K562 (cell line): ENCODE measurements around the gene TMEM151A. TPM values are rescaled to one million over a fixed set of nuclear protein-coding genes. Genes with fewer than 3 reads are reported as not detected.
A peak's percentile ranks its signal among the peaks of the same experiment; 100 is the strongest.

Experiments used
- ARHGAP35 ChIP-seq: fragments of 450-650 bp; IDR thresholded peaks from 2 replicates; pipeline ENCODE4 v1.6.1; 2018; ENCODE audit not compliant: partially characterized antibody
- BRF2 ChIP-seq: IDR thresholded peaks from 3 replicates; pipeline ENCODE4 v1.6.1; 2011; ENCODE audit warnings: borderline replicate concordance, mild to moderate bottlenecking; ENCODE audit not compliant: insufficient read length, insufficient read depth
- CREB1 ChIP-seq, 2 experiments: sonication (generic) in 1 of 2; formaldehyde crosslinking in 1 of 2; IDR thresholded peaks; 2 replicates each; pipeline versions ENCODE4 v1.6.1 to v1.8.0; 2012 to 2022; ENCODE audit warnings: inconsistent platforms in 1 of 2, mild to moderate bottlenecking in 1 of 2, missing genetic modification reagents in 1 of 2, moderate library complexity in 1 of 2
- CREB5 ChIP-seq: fragments of 250-450 bp; sonication (Bioruptor Pico); IDR thresholded peaks from 2 replicates; pipeline ENCODE4 v1.5.0; 2020; ENCODE audit warnings: mild to moderate bottlenecking
- CTBP1 ChIP-seq: fragments of 450-650 bp; IDR thresholded peaks from 2 replicates; pipeline ENCODE4 v1.6.1; 2016; ENCODE audit warnings: borderline replicate concordance
- DLX4 ChIP-seq: fragments of 250-450 bp; sonication (Bioruptor Pico); IDR thresholded peaks from 2 replicates; pipeline ENCODE4 v1.6.1; 2021; ENCODE audit warnings: mild to moderate bottlenecking
- HDAC2 ChIP-seq: fragments of 450-650 bp; IDR thresholded peaks from 2 replicates; pipeline ENCODE4 v1.6.1; 2016; ENCODE audit warnings: mild to moderate bottlenecking
- KAT8 ChIP-seq: fragments of 450-650 bp; IDR thresholded peaks from 2 replicates; pipeline ENCODE4 v1.6.1; 2016; ENCODE audit warnings: low read depth, mild to moderate bottlenecking
- KDM2B ChIP-seq: fragments of 250-450 bp; sonication (Bioruptor Pico); IDR thresholded peaks from 2 replicates; pipeline ENCODE4 v1.8.0; 2021; ENCODE audit warnings: mild to moderate bottlenecking, moderate library complexity
- MXI1 ChIP-seq: IDR thresholded peaks from 2 replicates; pipeline ENCODE4 v1.6.1; 2011; ENCODE audit warnings: low read depth, mild to moderate bottlenecking, improper control_type of control experiment, low read length
- POLR2A ChIP-seq: fragments of 450-650 bp; conservative IDR thresholded peaks from 2 replicates; pipeline ENCODE4 v1.6.1; 2016
- RB1 ChIP-seq: fragments of 450-650 bp; IDR thresholded peaks from 2 replicates; pipeline ENCODE4 v1.6.1; 2017; ENCODE audit warnings: low read depth, mild to moderate bottlenecking
- RBFOX2 ChIP-seq: fragments of 200-400 bp; formaldehyde crosslinking; IDR thresholded peaks from 2 replicates; pipeline ENCODE4 v1.6.1; 2017; ENCODE audit warnings: low read depth, mild to moderate bottlenecking, low read length, moderate library complexity
- SPI1 ChIP-seq: IDR thresholded peaks from 2 replicates; pipeline ENCODE4 v1.6.1; 2011; ENCODE audit warnings: low read depth, low read length, control low read depth, borderline replicate concordance
- SUPT5H ChIP-seq: fragments of 450-650 bp; IDR thresholded peaks from 2 replicates; pipeline ENCODE4 v1.6.1; 2016
- TCF3 ChIP-seq: sonication (generic); formaldehyde crosslinking; IDR thresholded peaks from 2 replicates; pipeline ENCODE4 v1.4.0; 2020; ENCODE audit warnings: mild to moderate bottlenecking, missing genetic modification reagents
- TRIM25 ChIP-seq: fragments of 450-650 bp; IDR thresholded peaks from 2 replicates; pipeline ENCODE4 v1.7.0; 2016; ENCODE audit warnings: borderline replicate concordance
- polyA plus RNA-seq, 8 experiments: library from polyadenylated mRNA; depleted of rRNA in 4 of 8; stranded (reverse) in 5 of 8; unstranded in 3 of 8; fragments of >200 nt; fragmentation: Nextera tagmentation in 2 of 8; fragmentation: Illumina TruSeq in 1 of 8; extraction: Ambion mirVana in 2 of 8; extraction: Trizol in 1 of 8; gene quantifications; 2 replicates each; pipeline versions ENCODE4 v1.2.1 to v1.2.3, GENCODE V29; 2011 to 2014; ENCODE audit warnings: inconsistent platforms in 1 of 8, missing spikeins in 1 of 8
- total RNA-seq, 7 experiments: library from RNA; depleted of rRNA in 6 of 7; stranded (reverse); fragments of >200 nt in 6 of 7; fragmentation: Illumina TruSeq in 2 of 7; extraction: Trizol in 2 of 7; gene quantifications; 2 replicates each; pipeline versions ENCODE4 v1.2.1 to v1.2.3, GENCODE V29; 2011 to 2021; ENCODE audit warnings: low replicate concordance in 1 of 7
- TF ChIP-seq, protein P1 (sequence below): fragments of 250-450 bp; sonication (Bioruptor Pico); IDR thresholded peaks from 2 replicates; pipeline ENCODE4 v1.4.0; 2020; ENCODE audit warnings: mild to moderate bottlenecking, moderate library complexity
- TF ChIP-seq, protein P2 (sequence below), 2 experiments: fragments of 450-650 bp; IDR thresholded peaks; 2 replicates each; pipeline ENCODE4 v1.6.1; 2016

Gene TMEM151A
- total and polyA plus RNA-seq, 9 of the 15 experiments (the other 6 are each of a cell fraction or from before 2014, with no cell fraction given) = not detected

GRCh38 chr11:66344550-66345315 lies 53.0 kb downstream of the TMEM151A start, which contains the start of gene BRMS1 (continued):
- TF ChIP-seq, protein P1, sequence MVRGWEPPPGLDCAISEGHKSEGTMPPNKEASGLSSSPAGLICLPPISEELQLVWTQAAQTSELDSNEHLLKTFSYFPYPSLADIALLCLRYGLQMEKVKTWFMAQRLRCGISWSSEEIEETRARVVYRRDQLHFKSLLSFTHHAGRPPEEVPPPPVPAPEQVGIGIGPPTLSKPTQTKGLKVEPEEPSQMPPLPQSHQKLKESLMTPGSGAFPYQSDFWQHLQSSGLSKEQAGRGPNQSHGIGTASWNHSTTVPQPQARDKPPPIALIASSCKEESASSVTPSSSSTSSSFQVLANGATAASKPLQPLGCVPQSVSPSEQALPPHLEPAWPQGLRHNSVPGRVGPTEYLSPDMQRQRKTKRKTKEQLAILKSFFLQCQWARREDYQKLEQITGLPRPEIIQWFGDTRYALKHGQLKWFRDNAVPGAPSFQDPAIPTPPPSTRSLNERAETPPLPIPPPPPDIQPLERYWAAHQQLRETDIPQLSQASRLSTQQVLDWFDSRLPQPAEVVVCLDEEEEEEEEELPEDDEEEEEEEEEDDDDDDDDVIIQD = no peak
- TF ChIP-seq, protein P2, sequence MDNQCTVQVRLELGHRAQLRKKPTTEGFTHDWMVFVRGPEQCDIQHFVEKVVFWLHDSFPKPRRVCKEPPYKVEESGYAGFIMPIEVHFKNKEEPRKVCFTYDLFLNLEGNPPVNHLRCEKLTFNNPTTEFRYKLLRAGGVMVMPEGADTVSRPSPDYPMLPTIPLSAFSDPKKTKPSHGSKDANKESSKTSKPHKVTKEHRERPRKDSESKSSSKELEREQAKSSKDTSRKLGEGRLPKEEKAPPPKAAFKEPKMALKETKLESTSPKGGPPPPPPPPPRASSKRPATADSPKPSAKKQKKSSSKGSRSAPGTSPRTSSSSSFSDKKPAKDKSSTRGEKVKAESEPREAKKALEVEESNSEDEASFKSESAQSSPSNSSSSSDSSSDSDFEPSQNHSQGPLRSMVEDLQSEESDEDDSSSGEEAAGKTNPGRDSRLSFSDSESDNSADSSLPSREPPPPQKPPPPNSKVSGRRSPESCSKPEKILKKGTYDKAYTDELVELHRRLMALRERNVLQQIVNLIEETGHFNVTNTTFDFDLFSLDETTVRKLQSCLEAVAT (IDR thresholded peaks at IDR 0.05) = no peak
- TF ChIP-seq HDAC2 (peak; percentile 95; the same call in 1 of the 2 replicates), MXI1 (peak; percentile 78), SUPT5H (peak; percentile 88), KAT8 (no peak), DLX4 (CRISPR knock-in tag) (no peak), TRIM25 (no peak), TCF3 (peak; percentile 11; the same call in 1 of the 2 replicates), KDM2B (CRISPR knock-in tag) (peak; percentile 13; the same call in 1 of the 2 replicates), CREB5 (CRISPR knock-in tag) (no peak), CTBP1 (peak; percentile 87), SPI1 (no peak), BRF2 (no peak), POLR2A (peak; percentile 90), RB1 (peak; percentile 61; the same call in 1 of the 2 replicates), ARHGAP35 (no peak), RBFOX2 (peak; percentile 90), CREB1 (IDR thresholded peaks at IDR 0.05) (peak; percentile 98), CREB1 (CRISPR knock-in tag; IDR thresholded peaks at IDR 0.05) (peak; percentile 99)
